NCI-H1417 (cell line): ENCODE results near the gene SLC27A1.
"Not testable (repeated sequence)": the region's sequence is repeated elsewhere in the genome, so short reads cannot be mapped to it uniquely, and the experiment has no call there.

Experiments used
- DNase-seq, 3 experiments: peaks; one replicate each; lab custom pipeline; 2025; lab: John Stamatoyannopoulos, UW

Gene SLC27A1

DNA sequence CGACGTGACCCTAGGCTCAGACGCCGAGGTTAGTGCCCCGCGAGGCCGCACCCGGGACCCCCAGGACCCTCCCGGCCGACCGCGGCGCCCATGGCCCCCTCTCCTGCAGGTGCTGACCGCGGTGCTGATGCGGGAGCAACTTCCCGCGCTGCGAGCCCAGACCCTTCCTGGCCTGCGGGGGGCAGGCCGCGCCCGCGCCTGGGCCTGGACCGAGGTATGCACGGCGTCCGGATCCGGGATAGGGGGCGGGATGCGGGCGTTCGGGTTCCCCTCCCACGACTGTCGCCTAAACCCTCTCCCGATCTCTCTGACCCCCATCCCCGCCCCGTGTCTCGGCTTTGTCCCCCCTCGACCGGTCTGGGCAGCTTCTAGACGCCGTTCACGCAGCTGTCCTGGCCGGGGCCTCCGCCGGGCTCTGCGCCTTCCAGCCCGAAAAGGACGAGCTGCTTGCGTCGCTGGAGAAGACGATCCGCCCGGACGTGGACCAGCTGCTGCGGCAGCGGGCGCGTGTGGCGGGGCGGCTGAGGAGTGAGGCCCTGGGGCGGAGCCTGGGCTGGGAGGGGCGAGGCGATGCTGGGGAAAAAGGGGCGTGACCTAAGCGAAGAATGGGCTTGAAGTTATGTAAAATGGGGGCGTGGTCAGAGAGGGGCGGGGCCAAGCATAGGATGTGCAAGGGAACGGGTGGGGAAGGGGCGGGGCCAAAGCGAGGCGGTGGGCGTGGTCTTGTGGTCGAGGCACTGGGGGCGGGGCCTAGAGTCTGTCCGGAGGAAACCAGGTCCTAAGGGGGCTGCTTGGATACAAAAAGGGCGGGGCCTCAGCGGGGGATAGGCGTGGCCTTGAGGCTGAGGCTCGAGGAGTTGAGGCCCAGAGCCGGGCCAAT lies 69.2 kb downstream of the SLC27A1 start:
- peak; percentile 85 to 98 (median 95) for DNase-seq

DNA sequence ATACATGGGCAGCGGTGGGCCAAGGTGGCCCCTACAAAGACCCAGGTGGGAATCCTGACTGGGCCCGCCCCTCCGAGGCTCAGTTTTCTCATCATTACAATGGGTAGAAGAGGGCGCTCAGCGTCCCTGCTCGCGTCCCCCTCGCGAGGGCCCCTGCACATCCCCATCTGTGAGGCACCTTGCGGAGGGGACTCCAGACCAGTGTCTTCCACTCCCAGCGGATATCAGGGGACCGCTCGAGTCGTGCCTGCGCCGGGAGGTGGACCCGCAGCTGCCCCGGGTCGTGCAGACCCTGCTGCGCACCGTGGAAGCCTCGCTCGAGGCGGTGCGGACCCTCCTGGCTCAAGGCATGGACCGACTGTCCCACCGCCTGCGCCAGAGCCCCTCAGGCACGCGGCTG lies 69.8 kb downstream of the SLC27A1 start:
- no peak for DNase-seq

GRCh38 chr19:17541184-17541759 lies 70.9 kb downstream of the SLC27A1 start:
- DNase-seq: peak in 1 of 3 experiments; percentile 9

DNA sequence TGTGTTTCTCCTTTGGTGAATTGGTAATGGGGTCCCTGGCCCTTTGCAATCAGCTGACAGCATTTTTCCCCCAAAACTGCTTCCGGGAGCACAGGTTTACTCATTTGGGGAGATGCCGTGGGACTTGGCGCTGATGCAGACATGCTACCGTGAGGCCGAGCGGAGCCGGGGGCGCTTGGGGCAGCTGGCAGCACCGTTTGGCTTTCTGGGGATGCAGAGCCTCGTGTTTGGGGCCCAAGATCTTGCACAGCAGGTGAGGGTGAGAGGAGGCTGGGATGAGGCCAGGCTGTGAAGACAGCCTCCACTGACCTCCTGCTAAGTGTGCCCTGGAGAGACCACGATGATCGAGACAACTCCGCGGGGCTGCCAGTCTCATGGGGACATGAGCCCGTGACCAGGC lies 71.7 kb downstream of the SLC27A1 start:
- DNase-seq: no peak

GRCh38 chr19:17542793-17543582 lies 72.7 kb downstream of the SLC27A1 start:
- DNase-seq: no peak

- DNase-seq: no peak
Observed at GRCh38 chr19:17543986-17544385, 73.7 kb downstream of the SLC27A1 start.

DNA sequence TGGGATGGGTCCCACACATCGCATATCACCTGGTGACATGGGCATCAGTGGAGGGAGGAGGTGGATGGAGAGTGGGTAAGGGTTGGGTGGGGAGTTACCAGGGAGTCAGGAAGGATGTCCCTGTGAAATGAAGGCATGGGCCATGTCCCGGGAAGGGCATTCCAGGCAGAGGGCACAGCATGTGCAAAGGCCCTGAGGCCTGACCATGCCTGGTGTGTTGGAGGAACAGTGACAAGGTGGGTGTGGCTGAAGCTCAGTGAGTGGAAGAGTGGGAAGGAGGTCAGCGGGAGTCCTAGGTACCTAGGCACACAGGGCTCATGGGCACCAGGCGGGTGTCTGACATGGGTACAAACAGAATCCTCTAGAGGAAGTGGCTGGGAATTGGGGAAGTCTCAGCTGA lies 74.1 kb downstream of the SLC27A1 start:
- DNase-seq: no peak

DNA sequence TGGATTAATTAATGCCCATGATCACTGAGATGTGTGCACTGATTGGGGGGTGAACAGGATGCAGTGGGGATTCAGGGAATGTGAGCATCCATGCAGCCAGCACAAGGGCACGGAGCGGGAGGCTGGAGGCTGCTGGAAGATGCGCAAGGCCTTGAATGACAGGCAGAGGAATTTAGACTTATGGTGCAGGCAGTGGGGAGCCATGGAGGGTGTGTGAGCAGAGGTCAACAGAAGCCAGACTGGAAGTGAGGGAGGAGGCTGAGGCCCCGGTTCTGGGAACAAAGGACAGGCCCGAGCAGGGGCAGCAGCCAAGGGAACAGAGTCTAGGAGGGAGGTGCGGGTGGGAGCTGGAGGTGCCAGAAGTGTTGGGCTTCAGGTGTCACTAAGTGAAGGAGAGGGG lies 77.8 kb downstream of the SLC27A1 start:
- DNase-seq: no peak

- DNase-seq: no peak
Observed at GRCh38 chr19:17549085-17549740, 78.9 kb downstream of the SLC27A1 start.

- no peak for DNase-seq
Observed at GRCh38 chr19:17550076-17550667, 79.8 kb downstream of the SLC27A1 start.

DNA sequence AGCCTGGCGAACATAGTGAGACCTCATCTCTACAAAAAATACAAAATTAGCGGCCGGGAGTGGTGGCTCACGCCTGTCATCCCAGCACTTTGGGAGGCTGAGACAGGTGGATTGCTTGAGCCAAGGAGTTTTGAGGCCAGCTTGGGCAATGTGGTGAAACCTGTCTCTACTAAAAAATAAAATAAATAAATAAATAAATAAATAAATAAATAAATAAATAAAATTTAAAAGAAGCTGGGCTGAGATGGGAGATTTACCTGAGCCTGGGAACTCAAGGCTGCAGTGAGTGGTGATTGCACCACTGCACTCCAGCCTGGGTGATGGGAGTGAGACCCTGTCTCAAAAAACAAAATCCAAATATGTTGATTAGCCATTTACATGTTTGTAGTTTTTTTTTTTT lies 82.4 kb downstream of the SLC27A1 start:
- DNase-seq: not testable (repeated sequence)

- no peak for DNase-seq
Observed at GRCh38 chr19:17553256-17553655, 82.9 kb downstream of the SLC27A1 start.

DNA sequence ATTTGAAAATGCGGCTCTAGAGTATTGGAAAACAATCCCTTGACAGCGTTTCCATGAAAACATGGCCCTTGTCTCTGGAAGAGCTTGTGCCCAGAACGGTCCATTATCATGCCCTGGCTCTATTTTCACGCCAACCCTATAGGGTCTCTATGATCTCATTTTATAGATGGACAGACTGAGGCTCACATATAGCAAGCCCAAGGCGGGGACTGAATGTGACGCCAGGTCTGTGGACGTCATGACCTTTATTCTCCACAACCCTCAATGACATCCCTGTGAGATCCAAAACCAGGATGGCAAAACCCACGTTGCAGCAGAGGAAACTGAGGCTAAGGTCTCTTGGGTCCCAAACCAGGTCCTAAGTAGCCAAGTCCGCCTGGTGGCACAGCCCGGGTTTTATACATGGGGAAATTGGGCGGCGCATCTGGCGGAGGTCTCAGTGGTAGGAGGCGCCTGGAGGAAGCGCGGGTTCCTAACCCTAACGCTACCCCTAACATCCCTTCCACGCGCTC lies 84.7 kb downstream of the SLC27A1 start:
- DNase-seq: no peak

GRCh38 chr19:17555480-17555928 lies 85.2 kb downstream of the SLC27A1 start, which contains the start of gene COLGALT1:
TSS of gene COLGALT1 (plus strand) at chr19:17555649. CDS start at chr19:17555714, 65 bp downstream.
- peak; percentile 95 to 97 (median 95) for DNase-seq
